Lower lobe of right lung (tissue), 2 donors: ENCODE data around the gene KDM5B. TPM values are rescaled to one million over a fixed set of nuclear protein-coding genes. Genes with fewer than 3 reads are reported as not detected.

Experiments used
- ATAC-seq, 2 donors: fragments of 200-7000 bp; cut with Tn5 transposase; one replicate each; pipeline ENCODE4 v1.9.1; 2020 to 2022; ENCODE audit warnings: mild to moderate bottlenecking in 2 of 2, moderate library complexity in 2 of 2
- DNase-seq: peaks from one replicate; pipeline ENCODE4 v3.0.0-alpha.2; 2020
- H3K27ac ChIP-seq: fragments of 200-600 bp; one replicate; pipeline ENCODE4 v1.8.0; 2022
- H3K27me3 ChIP-seq: fragments of 200-600 bp; one replicate; pipeline ENCODE4 v1.8.0; 2022; ENCODE audit warnings: low read depth
- H3K36me3 ChIP-seq: fragments of 200-600 bp; one replicate; pipeline ENCODE4 v1.8.0; 2022; ENCODE audit warnings: mild to moderate bottlenecking
- H3K4me1 ChIP-seq: fragments of 200-600 bp; one replicate; pipeline ENCODE4 v1.8.0; 2022
- H3K4me3 ChIP-seq: fragments of 200-600 bp; one replicate; pipeline ENCODE4 v1.8.0; 2022; ENCODE audit warnings: mild to moderate bottlenecking
- H3K9me3 ChIP-seq: fragments of 200-600 bp; one replicate; pipeline ENCODE4 v1.8.0; 2022
- intact Hi-C: fragments of 100-400 bp; cut with DNase I; formaldehyde crosslinking; loops from one replicate; pipeline ENCODE4 v1.11.0; 2022
- total RNA-seq: library from RNA; stranded (reverse); fragmentation: NEBNext Ultra II Directional; extraction: Animal tissue kit (Norgen Biotek cat#: 25700); gene quantifications from one replicate; pipeline ENCODE4 v1.2.1, GENCODE V29; 2021
- TF ChIP-seq, protein P1 (sequence below): fragments of 200-600 bp; IDR thresholded peaks from one replicate; pipeline ENCODE4 v1.8.0; 2022; ENCODE audit warnings: antibody characterized with exemption, mild to moderate bottlenecking
- donor health status: DM: no; HTN: yes; CAD: no; lungs with severe emphysema.

The KDM5B gene
- total RNA-seq, 1 donor from 2014 or later = 48.9 TPM

DNA sequence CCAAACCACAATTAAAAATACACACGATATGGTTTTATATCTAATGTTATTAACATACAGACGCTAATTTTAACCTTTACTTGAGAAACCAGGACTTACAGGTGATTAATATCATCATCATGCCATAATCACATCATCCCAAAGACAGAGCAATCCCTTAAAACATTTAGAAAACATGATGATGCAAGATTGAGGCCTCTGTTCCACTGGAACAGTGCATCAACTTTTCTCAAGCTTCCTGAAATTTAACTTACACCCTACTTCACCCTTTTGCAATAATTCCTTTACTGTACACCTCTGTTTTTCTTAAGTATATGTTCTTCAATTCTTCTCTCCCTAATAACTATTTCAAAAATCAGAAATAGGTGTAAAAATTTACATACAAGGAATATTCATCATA is 38.1 kb downstream of the KDM5B start:
- Histone ChIP-seq H3K9me3 (no peaks in the 10 kb centered on the region), H3K27ac (no peak overlapping the region), H3K4me3 (no peak overlapping the region), H3K36me3 (peaks cover 77% of the 10 kb centered on the region), H3K4me1 (no peaks in the 10 kb centered on the region), H3K27me3 (no peaks in the 10 kb centered on the region)
- intact Hi-C loops = no loop called here
- no peak for ATAC-seq
- DNase-seq = no peak
- TF ChIP-seq, protein P1, sequence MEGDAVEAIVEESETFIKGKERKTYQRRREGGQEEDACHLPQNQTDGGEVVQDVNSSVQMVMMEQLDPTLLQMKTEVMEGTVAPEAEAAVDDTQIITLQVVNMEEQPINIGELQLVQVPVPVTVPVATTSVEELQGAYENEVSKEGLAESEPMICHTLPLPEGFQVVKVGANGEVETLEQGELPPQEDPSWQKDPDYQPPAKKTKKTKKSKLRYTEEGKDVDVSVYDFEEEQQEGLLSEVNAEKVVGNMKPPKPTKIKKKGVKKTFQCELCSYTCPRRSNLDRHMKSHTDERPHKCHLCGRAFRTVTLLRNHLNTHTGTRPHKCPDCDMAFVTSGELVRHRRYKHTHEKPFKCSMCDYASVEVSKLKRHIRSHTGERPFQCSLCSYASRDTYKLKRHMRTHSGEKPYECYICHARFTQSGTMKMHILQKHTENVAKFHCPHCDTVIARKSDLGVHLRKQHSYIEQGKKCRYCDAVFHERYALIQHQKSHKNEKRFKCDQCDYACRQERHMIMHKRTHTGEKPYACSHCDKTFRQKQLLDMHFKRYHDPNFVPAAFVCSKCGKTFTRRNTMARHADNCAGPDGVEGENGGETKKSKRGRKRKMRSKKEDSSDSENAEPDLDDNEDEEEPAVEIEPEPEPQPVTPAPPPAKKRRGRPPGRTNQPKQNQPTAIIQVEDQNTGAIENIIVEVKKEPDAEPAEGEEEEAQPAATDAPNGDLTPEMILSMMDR = no peak

DNA sequence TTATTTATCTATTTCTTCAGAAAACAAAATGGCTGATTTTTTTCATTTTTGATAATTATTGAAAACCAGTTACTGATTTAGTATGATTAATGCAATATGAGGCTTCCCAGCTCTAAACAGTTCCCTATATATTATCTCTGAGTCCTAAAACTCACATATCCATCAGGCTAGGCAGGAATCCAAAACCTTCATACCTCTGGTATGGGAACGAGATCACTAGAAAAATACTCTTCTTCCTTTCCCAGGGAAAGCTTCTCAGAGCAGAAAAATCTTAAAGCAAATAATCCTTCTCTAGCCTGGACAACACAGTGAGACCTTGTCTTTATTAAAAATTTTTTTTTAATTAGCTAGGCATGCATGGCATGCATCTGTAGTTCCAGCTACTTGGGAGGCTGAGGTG is 42.5 kb downstream of the KDM5B start:
- TF ChIP-seq, protein P1 = no peak
- Histone ChIP-seq H3K27me3 (no peaks in the 10 kb centered on the region), H3K36me3 (peaks cover 83% of the 10 kb centered on the region), H3K4me1 (no peaks in the 10 kb centered on the region), H3K4me3 (no peak overlapping the region), H3K9me3 (no peaks in the 10 kb centered on the region), H3K27ac (no peak overlapping the region)
- DNase-seq = no peak
- intact Hi-C loops = no loop called here
- no peak for ATAC-seq

DNA sequence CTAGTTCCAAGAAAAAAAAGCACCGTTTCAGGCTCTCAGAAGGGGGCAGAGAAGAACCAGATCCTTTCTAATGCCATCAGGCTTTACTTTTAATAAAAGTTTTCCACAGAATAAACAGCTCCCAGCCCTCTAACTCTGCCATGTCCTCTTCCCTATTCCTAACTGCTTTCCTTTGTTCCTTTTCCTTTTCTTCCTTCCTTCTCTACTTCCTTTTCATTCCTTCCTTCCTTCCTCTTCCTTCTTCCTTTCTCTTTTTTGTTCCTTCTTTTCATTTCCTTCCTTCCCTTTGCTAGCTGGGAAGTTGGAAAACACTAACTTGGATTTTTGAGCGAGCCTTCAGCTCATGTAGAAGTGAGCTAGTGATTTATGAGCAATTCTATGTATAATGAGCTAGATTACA is 46.2 kb downstream of the KDM5B start:
- DNase-seq (no peak), ATAC-seq (no peak)
- no peak overlapping the region for H3K4me3 ChIP-seq
- H3K27ac ChIP-seq = no peak overlapping the region
- H3K27me3 ChIP-seq = no peaks in the 10 kb centered on the region
- intact Hi-C loops = no loop called here
- TF ChIP-seq, protein P1 = no peak
- H3K9me3 ChIP-seq = no peaks in the 10 kb centered on the region
- peaks cover 100% of the 10 kb centered on the region for H3K36me3 ChIP-seq
- no peaks in the 10 kb centered on the region for H3K4me1 ChIP-seq

DNA sequence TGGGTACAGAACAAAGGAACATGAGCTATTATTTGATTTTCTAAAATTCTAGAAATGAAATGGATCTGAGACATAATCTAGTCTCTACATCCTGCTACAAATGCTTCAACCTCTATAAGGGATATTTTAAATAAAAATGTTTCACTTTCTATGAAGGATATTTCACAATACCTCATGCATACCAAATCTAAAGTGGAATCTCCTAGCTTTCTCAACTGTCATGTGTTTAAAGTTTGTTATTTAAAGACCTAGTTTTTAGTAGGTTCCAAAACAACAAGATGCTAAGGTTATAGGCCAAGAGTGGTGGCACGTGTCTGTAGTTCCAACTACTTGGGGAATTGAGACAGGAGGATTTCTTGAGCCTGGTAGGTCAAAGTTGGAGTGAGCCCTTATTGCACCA is 47.6 kb downstream of the KDM5B start:
- TF ChIP-seq, protein P1 = no peak
- H3K27me3 ChIP-seq = no peaks in the 10 kb centered on the region
- DNase-seq (no peak), ATAC-seq (no peak)
- H3K27ac ChIP-seq = no peak overlapping the region
- H3K4me3 ChIP-seq = no peak overlapping the region
- H3K36me3 ChIP-seq = peaks cover 100% of the 10 kb centered on the region
- intact Hi-C loops = no loop called here
- no peaks in the 10 kb centered on the region for H3K9me3 ChIP-seq
- H3K4me1 ChIP-seq = no peaks in the 10 kb centered on the region

DNA sequence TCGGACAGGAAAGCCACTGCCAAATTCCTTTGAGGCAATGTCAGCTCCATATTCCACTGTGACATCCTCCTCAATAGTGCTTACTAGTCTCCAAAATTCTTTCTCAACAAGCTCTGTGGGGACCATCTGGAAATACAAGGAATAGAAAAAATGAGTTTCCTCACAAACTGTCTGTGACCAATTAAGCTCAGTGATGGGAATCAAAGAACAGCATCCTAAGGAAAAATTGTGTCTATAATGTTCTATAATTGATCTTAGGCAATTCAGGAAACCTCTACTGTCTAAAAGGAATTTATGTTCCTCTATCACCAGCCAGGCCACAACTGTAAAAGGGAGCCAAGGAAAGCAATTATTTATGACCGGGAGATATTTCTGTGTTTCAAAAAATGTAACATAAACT is 51.8 kb downstream of the KDM5B start:
- TF ChIP-seq, protein P1 = no peak
- Histone ChIP-seq H3K9me3 (no peaks in the 10 kb centered on the region), H3K4me3 (no peak overlapping the region), H3K27me3 (no peaks in the 10 kb centered on the region), H3K36me3 (peaks cover 100% of the 10 kb centered on the region), H3K27ac (no peak overlapping the region), H3K4me1 (no peaks in the 10 kb centered on the region)
- ATAC-seq (no peak), DNase-seq (no peak)
- intact Hi-C loops = no loop called here

DNA sequence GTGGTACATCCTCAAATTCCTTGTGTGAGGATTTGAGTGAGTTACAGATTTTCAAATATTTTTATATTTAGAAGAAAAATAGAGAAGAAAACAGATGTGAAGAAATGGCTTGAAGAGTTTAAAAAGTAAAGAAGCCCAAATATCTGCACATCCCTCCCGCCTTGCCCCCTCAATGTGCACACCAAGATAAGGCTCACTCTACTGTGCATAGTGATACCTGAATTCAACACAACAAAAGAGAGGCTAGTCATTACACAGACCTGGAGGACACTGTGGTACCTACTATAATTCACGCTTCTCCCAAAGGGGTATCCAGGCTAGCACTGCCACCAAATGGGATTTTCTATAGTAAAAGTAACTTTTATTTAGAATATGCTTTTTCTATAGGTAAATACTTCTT is 53.9 kb downstream of the KDM5B start:
- Histone ChIP-seq H3K27me3 (no peaks in the 10 kb centered on the region), H3K36me3 (peaks cover 98% of the 10 kb centered on the region), H3K4me3 (no peak overlapping the region), H3K9me3 (no peaks in the 10 kb centered on the region), H3K27ac (no peak overlapping the region), H3K4me1 (no peaks in the 10 kb centered on the region)
- ATAC-seq = no peak
- DNase-seq = no peak
- intact Hi-C loops = no loop called here
- TF ChIP-seq, protein P1 = no peak
